CD14-positive monocyte (primary cell): ENCODE measurements around the gene NPAS2. TPM values are rescaled to one million over a fixed set of nuclear protein-coding genes. Genes with fewer than 3 reads are reported as not detected.

Experiments used
- DNase-seq, 3 donors: peaks; one replicate each; pipeline ENCODE4 v3.0.0-alpha.2; 2011 to 2022
- H2AFZ ChIP-seq: 2 replicates; pipeline ENCODE4 v1.6.0; 2012; ENCODE audit warnings: mild to moderate bottlenecking, low read depth, low read length, inconsistent platforms; ENCODE audit not compliant: insufficient read depth, poor library complexity, severe bottlenecking
- H3K27ac ChIP-seq, 2 donors: 1 replicate in 1 of 2; 2 replicates in 1 of 2; pipeline ENCODE4 v1.5.1; 2012 to 2013; ENCODE audit warnings: low read length in 2 of 2, control low read depth in 1 of 2, inconsistent platforms in 1 of 2, low read depth in 1 of 2, mild to moderate bottlenecking in 1 of 2
- H3K27me3 ChIP-seq, 2 donors: one replicate each; pipeline versions ENCODE4 v1.6.0 to v1.6.1; 2011 to 2013; ENCODE audit warnings: low read length in 2 of 2; ENCODE audit not compliant: control insufficient read depth in 2 of 2, insufficient read depth in 2 of 2
- H3K36me3 ChIP-seq, 2 donors: replicated peaks in 1 of 2; 1 replicate in 1 of 2; 2 replicates in 1 of 2; pipeline versions ENCODE4 v1.5.1 to v1.6.1; 2012 to 2013; ENCODE audit warnings: low read length in 2 of 2, control low read depth in 1 of 2, inconsistent platforms in 1 of 2, mild to moderate bottlenecking in 1 of 2; ENCODE audit not compliant: insufficient read depth in 2 of 2, control insufficient read depth in 1 of 2
- H3K4me1 ChIP-seq, 2 donors: 1 replicate in 1 of 2; 2 replicates in 1 of 2; pipeline versions ENCODE4 v1.5.1 to v1.6.1; 2012 to 2013; ENCODE audit warnings: low read length in 2 of 2, control low read depth in 1 of 2, inconsistent platforms in 1 of 2, mild to moderate bottlenecking in 1 of 2, moderate library complexity in 1 of 2; ENCODE audit not compliant: insufficient read depth in 2 of 2, control insufficient read depth in 1 of 2
- H3K4me2 ChIP-seq: replicated peaks from 2 replicates; pipeline ENCODE3; 2012; ENCODE audit warnings: low read length, moderate library complexity, mild to moderate bottlenecking; ENCODE audit not compliant: poor library complexity, severe bottlenecking; ENCODE audit errors: extremely low read depth
- H3K4me3 ChIP-seq, 3 experiments: fragments of 200-600 bp in 1 of 3; sonication (generic) in 1 of 3; replicated peaks in 1 of 3; 1 replicate in 2 of 3; 2 replicates in 1 of 3; pipeline ENCODE4 v1.5.1; 2011 to 2013; ENCODE audit warnings: low read length in 3 of 3, mild to moderate bottlenecking in 3 of 3, control low read depth in 2 of 3, low read depth in 2 of 3, inconsistent platforms in 1 of 3, moderate library complexity in 1 of 3
- H3K79me2 ChIP-seq: 2 replicates; pipeline ENCODE4 v1.6.0; 2012; ENCODE audit warnings: mild to moderate bottlenecking, control low read depth, inconsistent platforms, low read length, moderate library complexity; ENCODE audit not compliant: insufficient read depth
- H3K9ac ChIP-seq: 2 replicates; pipeline ENCODE4 v1.6.0; 2017; ENCODE audit warnings: low read length, mild to moderate bottlenecking; ENCODE audit not compliant: insufficient read depth, poor library complexity, severe bottlenecking
- H3K9me3 ChIP-seq, 2 donors: replicated peaks in 1 of 2; 1 replicate in 1 of 2; 2 replicates in 1 of 2; pipeline versions ENCODE4 v1.5.1 to v1.6.1; 2012 to 2013; ENCODE audit warnings: low read length in 2 of 2, control low read depth in 1 of 2; ENCODE audit not compliant: control insufficient read depth in 1 of 2, insufficient read depth in 1 of 2
- H4K20me1 ChIP-seq: 2 replicates; pipeline ENCODE4 v1.6.0; 2012; ENCODE audit warnings: mild to moderate bottlenecking, low read length, control low read depth, moderate library complexity; ENCODE audit not compliant: insufficient read depth
- H3K27ac Mint-ChIP-seq, 7 donors: one replicate each; pipeline ENCODE4 v1.8.0; 2020; ENCODE audit warnings: mild to moderate bottlenecking in 7 of 7, mixed read lengths in 7 of 7, moderate library complexity in 6 of 7, inconsistent platforms in 2 of 7
- H3K27me3 Mint-ChIP-seq, 3 donors: one replicate each; pipeline ENCODE4 v1.8.0; 2021 to 2022; ENCODE audit warnings: low read depth in 3 of 3, mild to moderate bottlenecking in 3 of 3, mixed read lengths in 3 of 3, moderate library complexity in 3 of 3, inconsistent platforms in 1 of 3
- H3K36me3 Mint-ChIP-seq, 2 donors: one replicate each; pipeline ENCODE4 v1.8.0; 2020; ENCODE audit warnings: mixed read lengths in 2 of 2, inconsistent platforms in 1 of 2, mild to moderate bottlenecking in 1 of 2
- H3K4me1 Mint-ChIP-seq: one replicate; pipeline ENCODE4 v1.8.0; 2020; ENCODE audit warnings: mild to moderate bottlenecking, mixed read lengths
- H3K4me3 Mint-ChIP-seq, 2 donors: one replicate each; pipeline ENCODE4 v1.8.0; 2020; ENCODE audit warnings: mild to moderate bottlenecking in 2 of 2, mixed read lengths in 2 of 2, moderate library complexity in 1 of 2
- H3K9me3 Mint-ChIP-seq, 7 donors: one replicate each; pipeline ENCODE4 v1.8.0; 2020 to 2022; ENCODE audit warnings: mixed read lengths in 7 of 7, mild to moderate bottlenecking in 6 of 7, moderate library complexity in 6 of 7, inconsistent platforms in 2 of 7
- WGBS: methylation state at CpG from one replicate; pipeline ENCODE4 v1.1.5; 2013; ENCODE audit warnings: missing lambda C conversion rate; ENCODE audit not compliant: insufficient coverage; 5-methylcytosine and 5-hydroxymethylcytosine counted together
- intact Hi-C, 2 donors: fragments of 100-400 bp; cut with micrococcal nuclease; formaldehyde crosslinking; loops; one replicate each; pipeline versions ENCODE4 v1.15.0 to v1.15.1; 2023
- polyA plus RNA-seq, 3 donors: library from polyadenylated mRNA; depleted of rRNA in 1 of 3; unstranded in 2 of 3; stranded (reverse) in 1 of 3; fragments of 300-500 nt in 2 of 3; fragments of >200 nt in 1 of 3; fragmentation: Illumina TruSeq in 2 of 3; gene quantifications; 1 replicate in 2 of 3; 2 replicates in 1 of 3; pipeline ENCODE4 v1.2.3, GENCODE V29; 2012 to 2021
- TF ChIP-seq, protein P1 (sequence below): fragments of 200-600 bp; IDR thresholded peaks from one replicate; pipeline ENCODE4 v1.8.0; 2022; ENCODE audit warnings: antibody characterized with exemption, mild to moderate bottlenecking

NPAS2 gene
- polyA plus RNA-seq, 3 donors: not detected

DNA sequence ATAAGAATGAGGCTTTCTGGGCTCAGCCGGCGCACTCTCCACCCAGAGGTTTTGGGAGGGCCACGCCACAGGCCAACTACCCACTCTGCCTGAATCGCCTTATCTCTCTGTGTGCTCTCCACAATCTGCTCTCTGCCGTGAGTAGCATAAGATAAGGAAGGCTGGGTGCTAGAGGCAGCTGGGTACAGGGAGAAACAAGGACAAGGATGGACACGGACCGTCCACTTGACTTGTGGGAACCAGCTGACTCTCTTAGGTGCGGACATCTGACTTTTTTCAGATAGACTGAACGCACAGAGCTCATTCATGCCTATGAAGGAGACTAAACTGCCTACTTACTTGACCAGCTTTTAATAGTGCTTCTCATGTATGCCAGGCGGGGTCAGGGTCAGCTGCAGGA lies 14.3 kb downstream of the NPAS2 start:
- H3K36me3 ChIP-seq: no peaks in the 10 kb centered on the region
- 97% methylated on average over 10 of the region's 10 CpGs for WGBS
- intact Hi-C loops: no loop called here
- DNase-seq: no peak
- no peaks in the 10 kb centered on the region for H4K20me1 ChIP-seq
- no peak overlapping the region for H3K27ac ChIP-seq
- no peak overlapping the region for H3K4me2 ChIP-seq
- no peaks in the 10 kb centered on the region for H3K9me3 ChIP-seq
- H2AFZ ChIP-seq: no peak overlapping the region
- no peaks in the 10 kb centered on the region for H3K79me2 ChIP-seq
- peaks cover 0 to 2% of the 10 kb centered on the region in 2 donors for H3K27me3 ChIP-seq
- Mint-ChIP-seq H3K4me1 (peaks cover 9% of the 10 kb centered on the region), H3K4me3 (no peak overlapping the region), H3K9me3 (peaks cover 0 to 3% (median 2%) of the 10 kb centered on the region in 7 donors), H3K27me3 (peaks cover 10 to 22% (median 21%) of the 10 kb centered on the region in 3 donors), H3K27ac (no peak overlapping the region), H3K36me3 (no peaks in the 10 kb centered on the region)
- no peak overlapping the region for H3K9ac ChIP-seq
- TF ChIP-seq, protein P1, sequence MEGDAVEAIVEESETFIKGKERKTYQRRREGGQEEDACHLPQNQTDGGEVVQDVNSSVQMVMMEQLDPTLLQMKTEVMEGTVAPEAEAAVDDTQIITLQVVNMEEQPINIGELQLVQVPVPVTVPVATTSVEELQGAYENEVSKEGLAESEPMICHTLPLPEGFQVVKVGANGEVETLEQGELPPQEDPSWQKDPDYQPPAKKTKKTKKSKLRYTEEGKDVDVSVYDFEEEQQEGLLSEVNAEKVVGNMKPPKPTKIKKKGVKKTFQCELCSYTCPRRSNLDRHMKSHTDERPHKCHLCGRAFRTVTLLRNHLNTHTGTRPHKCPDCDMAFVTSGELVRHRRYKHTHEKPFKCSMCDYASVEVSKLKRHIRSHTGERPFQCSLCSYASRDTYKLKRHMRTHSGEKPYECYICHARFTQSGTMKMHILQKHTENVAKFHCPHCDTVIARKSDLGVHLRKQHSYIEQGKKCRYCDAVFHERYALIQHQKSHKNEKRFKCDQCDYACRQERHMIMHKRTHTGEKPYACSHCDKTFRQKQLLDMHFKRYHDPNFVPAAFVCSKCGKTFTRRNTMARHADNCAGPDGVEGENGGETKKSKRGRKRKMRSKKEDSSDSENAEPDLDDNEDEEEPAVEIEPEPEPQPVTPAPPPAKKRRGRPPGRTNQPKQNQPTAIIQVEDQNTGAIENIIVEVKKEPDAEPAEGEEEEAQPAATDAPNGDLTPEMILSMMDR: no peak
- no peak overlapping the region for H3K4me3 ChIP-seq
- no peaks in the 10 kb centered on the region for H3K4me1 ChIP-seq

- H3K4me3 ChIP-seq: peak overlapping the region in 2 of 3 experiments; percentile 14 to 58
- H2AFZ ChIP-seq: peak overlapping the region; percentile 70
- peaks cover 0 to 2% of the 10 kb centered on the region in 2 donors for H3K27me3 ChIP-seq
- H3K36me3 ChIP-seq: no peaks in the 10 kb centered on the region
- peak overlapping the region; percentile 33 for H3K9ac ChIP-seq
- no peaks in the 10 kb centered on the region for H3K9me3 ChIP-seq
- Mint-ChIP-seq H3K4me1 (peaks cover 9% of the 10 kb centered on the region), H3K9me3 (peaks cover 0 to 2% (median 0%) of the 10 kb centered on the region in 7 donors), H3K27me3 (peaks cover 10 to 23% (median 18%) of the 10 kb centered on the region in 3 donors), H3K27ac (peak overlapping the region in 1 of 7 donors; percentile 4), H3K36me3 (no peaks in the 10 kb centered on the region), H3K4me3 (peak overlapping the region; percentile 70 to 83)
- no peak for DNase-seq
- H4K20me1 ChIP-seq: no peaks in the 10 kb centered on the region
- H3K4me1 ChIP-seq: no peaks in the 10 kb centered on the region
- TF ChIP-seq, protein P1: no peak
- WGBS: 32% methylated on average over 5 of the region's 16 CpGs
- H3K79me2 ChIP-seq: no peaks in the 10 kb centered on the region
- no peak overlapping the region for H3K27ac ChIP-seq
- intact Hi-C loops: no loop called here
- peak overlapping the region; percentile 53 for H3K4me2 ChIP-seq
These were observed 15.2 kb downstream of the NPAS2 start for GRCh38 chr2:100835006-100835659.
